ENCODE results near the gene SVIL.
"Not testable (repeated sequence)": the region's sequence is repeated elsewhere in the genome, so short reads cannot be mapped to it uniquely, and the experiment has no call there.

The SVIL gene

DNA sequence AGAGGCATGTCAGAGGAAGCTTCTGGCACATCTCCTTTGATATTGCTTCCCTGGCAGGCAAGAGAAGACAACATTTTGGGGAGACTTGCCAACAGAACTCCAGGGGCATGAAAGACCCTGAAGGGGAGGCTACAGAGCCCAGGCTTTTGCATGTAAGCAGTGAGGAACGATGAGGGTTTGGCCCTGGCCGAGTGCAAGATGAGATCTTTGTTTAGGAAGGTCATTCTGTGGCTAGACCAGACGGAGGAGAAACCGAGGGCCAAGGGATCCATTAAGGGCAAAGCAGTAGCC, 3.8 kb downstream of the SVIL start:
- TF ChIP-seq, protein P1, sequence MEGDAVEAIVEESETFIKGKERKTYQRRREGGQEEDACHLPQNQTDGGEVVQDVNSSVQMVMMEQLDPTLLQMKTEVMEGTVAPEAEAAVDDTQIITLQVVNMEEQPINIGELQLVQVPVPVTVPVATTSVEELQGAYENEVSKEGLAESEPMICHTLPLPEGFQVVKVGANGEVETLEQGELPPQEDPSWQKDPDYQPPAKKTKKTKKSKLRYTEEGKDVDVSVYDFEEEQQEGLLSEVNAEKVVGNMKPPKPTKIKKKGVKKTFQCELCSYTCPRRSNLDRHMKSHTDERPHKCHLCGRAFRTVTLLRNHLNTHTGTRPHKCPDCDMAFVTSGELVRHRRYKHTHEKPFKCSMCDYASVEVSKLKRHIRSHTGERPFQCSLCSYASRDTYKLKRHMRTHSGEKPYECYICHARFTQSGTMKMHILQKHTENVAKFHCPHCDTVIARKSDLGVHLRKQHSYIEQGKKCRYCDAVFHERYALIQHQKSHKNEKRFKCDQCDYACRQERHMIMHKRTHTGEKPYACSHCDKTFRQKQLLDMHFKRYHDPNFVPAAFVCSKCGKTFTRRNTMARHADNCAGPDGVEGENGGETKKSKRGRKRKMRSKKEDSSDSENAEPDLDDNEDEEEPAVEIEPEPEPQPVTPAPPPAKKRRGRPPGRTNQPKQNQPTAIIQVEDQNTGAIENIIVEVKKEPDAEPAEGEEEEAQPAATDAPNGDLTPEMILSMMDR (IDR thresholded peaks at IDR 0.05; ENCODE audit: low read depth, low read length, missing control alignments), result no peak
- in situ Hi-C loops (cut with HindIII; ENCODE audit: low sequenced_read_pairs), result no loop called here
- H3K4me3 ChIP-seq (ENCODE audit: low read depth, low read length), result no peak overlapping the region
- no peak for DNase-seq (ENCODE audit: low read depth)

DNA sequence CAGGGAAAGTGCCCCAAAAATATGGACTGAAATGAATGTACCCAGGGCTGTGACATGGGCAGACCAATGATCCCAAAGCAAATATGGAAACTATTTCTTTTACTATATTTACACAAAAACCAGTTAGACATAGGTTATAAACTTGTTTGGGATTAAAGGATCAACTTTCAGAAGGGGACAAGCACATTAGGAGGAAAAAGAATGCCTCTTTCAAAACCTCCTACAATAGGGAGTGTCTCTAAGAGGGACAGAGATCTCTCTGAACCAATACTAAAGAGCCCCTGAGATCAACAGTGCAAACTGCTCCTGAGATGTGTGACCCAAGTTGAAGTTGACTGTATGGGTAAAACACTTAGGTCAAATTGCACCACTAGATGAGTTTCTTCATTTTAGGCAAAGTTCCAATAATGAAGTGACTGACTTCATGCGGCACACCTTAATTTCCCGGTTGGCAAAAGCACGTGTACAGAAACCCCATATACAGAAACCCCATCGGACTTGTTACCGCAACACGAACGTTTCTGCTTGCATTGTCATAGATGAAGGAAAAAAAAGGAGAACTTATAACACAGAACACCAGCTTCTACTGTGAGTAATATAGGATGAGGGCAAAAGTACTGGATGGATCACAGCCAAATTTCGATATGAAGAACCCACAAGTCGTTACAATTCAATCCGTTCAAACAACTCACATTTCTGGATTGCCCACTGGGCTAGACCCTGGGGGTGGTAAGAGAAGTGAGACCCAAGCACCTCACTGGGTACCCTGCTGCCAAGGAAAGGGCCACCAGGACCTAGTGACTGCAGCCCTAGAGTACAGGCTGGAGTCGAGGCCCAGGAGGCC, 4.3 kb downstream of the SVIL start:
- no peak for DNase-seq (ENCODE audit: low read depth)
- no peak overlapping the region for H3K4me3 ChIP-seq (ENCODE audit: low read depth, low read length)
- in situ Hi-C loops (cut with HindIII; ENCODE audit: low sequenced_read_pairs), result no loop called here
- TF ChIP-seq, protein P1 (IDR thresholded peaks at IDR 0.05; ENCODE audit: low read depth, low read length, missing control alignments), result no peak

DNA sequence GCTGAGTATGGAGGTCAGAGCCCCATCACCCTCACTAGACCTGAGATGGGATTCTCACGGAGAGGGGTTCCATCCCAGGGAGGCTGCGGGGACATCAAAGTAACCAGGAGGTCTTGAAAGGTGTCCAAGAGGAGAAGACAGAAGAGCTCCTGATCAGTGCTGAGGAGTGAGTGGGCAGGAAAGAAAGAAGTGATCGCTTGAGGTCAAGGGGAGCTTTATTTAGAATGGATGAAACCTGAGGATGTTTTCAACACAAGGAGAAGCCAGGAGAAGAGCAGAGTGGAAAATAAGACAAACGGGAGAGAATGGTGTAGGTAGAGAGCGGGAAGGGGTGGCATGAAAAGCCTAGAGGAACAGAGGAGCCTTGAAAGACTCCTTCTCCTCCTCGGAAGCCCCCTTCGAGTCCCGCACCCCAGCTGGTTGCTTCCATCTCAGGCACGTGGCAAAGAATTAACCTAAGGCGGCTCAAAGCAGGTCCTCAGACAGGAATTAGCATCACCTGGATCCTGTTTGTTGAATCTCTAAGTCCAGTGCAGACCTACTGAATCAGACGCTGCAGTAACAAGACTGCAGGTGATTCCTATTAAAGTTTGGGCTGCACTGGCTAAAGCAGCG, 5.8 kb downstream of the SVIL start:
- DNase-seq (ENCODE audit: low read depth), result no peak
- H3K4me3 ChIP-seq (ENCODE audit: low read depth, low read length), result no peak overlapping the region
- in situ Hi-C loops (cut with HindIII; ENCODE audit: low sequenced_read_pairs), result no loop called here
- TF ChIP-seq, protein P1 (IDR thresholded peaks at IDR 0.05; ENCODE audit: low read depth, low read length, missing control alignments), result no peak

DNA sequence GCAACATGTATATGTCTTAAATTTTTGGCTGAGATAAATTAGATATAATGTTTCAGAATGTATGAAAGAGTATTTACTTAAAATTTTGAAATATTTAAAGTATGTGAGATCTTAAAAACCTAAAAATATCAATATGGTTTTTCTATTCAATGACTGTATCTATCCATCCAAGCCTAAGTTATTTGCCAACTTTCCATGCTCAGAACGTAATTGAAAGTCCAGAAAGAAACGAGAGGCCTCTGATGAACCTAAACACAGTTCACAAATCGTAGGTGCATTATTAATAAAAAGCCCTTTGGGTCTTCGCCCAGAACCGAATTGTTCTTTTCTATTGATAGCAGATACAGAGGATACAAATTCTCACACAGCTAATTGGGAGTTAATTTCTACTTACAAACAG, 6.5 kb downstream of the SVIL start:
- TF ChIP-seq, protein P1 (IDR thresholded peaks at IDR 0.05; ENCODE audit: low read depth, low read length, missing control alignments), result no peak
- DNase-seq (ENCODE audit: low read depth), result no peak
- in situ Hi-C loops (cut with HindIII; ENCODE audit: low sequenced_read_pairs), result no loop called here
- no peak overlapping the region for H3K4me3 ChIP-seq (ENCODE audit: low read depth, low read length)

DNA sequence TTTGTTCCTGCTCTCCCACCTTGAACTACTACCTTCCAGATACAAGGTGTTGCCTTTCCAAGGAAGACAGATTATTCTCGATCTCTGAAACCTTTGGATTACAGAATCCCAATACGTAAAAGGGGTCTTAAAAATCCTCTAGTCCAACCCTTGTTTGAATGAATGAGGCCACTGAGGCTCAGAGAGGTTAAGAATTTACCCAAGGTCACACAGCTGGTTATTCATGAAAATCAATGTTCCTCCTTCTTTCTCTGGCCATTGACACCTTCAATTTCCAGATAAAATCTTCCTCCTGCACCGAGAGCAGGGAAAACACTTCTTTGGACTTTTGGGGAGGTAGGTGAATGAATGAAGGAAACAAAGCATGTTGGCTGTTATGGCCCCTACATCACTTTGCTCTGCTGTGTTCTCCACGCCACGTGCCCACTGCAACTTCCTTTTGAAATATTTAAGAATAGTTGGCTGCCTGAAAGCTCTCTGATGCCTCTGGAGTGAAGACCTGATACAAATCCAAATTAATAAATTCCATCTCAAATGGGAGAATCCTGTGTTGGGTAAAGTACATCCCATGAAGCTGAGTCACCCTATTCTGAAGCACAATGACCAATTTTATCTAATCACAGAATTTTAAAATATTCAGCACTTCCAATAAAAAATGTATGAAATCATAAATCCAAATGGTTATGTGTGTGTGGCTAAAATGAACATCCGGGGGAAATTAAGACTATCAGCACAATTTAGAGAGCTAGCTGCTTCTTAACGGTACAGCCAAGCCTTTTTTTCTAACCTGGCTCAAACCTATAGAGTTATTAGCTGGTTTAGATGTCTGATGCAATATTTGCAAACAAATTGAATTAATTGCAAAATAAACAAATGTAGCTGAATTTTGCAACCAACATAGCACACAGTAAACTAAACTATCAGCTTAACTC, 7.3 kb downstream of the SVIL start:
- TF ChIP-seq, protein P1 (IDR thresholded peaks at IDR 0.05; ENCODE audit: low read depth, low read length, missing control alignments), result no peak
- no peak overlapping the region for H3K4me3 ChIP-seq (ENCODE audit: low read depth, low read length)
- in situ Hi-C loops (cut with HindIII; ENCODE audit: low sequenced_read_pairs), result no loop called here
- DNase-seq (ENCODE audit: low read depth), result no peak

DNA sequence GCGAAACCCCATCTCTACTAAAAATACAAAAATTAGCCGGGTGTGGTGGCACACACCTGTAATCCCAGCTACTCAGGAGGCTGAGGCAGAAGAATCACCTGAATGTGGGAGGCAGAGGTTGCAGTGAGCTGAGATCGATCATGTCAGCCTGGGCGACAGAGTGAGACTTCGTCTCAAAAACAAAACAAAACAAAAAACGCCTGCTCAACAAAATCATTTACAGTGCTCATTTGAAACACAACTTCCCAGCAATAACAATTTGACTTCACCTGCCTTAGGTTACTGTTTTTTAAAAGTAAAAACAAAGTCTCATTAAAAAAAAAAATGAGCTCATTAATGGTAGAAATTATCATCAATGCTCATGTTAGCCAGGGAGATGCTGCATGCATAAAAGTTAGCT, 10.4 kb downstream of the SVIL start:
- H3K4me3 ChIP-seq (ENCODE audit: low read depth, low read length); DNase-seq (ENCODE audit: low read depth); in situ Hi-C loops (cut with HindIII; ENCODE audit: low sequenced_read_pairs): not testable (repeated sequence)
